GM15510 (cell line): ENCODE results near the gene ACP2.

Source experiments
- POLR2A ChIP-seq: IDR thresholded peaks from 3 replicates; pipeline ENCODE4 v1.6.1; 2011; ENCODE audit warnings: borderline replicate concordance; ENCODE audit not compliant: insufficient read length; ENCODE audit errors: extremely low read depth

ACP2 gene

DNA sequence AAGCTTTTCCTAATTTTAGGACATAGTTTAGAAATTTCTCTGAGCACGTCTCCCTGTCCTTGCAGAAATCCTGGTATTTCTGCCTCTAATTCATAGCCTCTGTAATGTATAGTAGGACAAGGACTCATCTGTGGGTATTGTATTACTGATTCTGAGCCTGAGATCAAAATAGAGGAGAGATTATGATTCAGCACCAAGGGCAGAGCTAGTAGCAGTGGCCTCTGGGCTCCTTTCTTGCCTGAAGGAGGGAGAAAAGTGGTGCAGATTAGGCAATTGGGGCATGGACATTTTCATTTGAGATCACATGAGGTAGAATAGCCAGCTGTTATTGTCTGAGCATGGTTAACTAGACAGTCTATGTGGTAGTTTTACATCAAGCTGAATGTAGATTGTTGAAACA lies 24.1 kb upstream of the ACP2 start:
- no peak for TF ChIP-seq POLR2A

DNA sequence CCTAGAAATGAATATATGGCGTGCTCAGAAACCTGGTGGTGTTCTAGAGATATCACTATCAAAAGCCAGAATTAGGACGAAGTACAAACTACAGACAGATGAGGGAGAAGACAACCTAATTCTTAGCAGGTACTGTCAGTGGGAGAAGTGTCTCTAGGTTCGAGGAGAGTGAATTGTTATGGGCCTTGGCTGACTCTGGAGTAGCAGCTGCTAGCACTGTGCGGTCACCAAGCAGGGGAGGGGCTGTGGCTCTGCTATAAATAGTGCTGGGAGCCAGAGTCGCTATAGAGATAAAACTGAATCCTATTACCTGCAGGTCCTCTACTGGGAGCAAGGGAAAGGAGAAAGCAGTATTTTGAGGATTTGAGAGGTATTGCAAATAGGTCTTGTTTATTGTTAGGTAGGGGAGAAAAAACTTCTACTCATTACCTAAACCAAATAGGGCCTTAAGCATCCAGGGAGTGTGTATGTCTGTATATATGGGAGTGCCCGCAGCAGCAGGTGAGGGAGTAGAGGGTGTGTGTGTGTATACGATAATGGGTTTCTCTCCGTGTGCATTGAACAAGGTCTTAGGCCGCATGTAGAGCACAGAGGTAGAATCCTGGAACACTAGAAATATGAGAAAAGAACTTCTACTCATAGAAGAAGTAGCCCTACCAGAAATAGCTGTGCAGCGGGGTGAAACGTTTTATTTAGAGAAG lies 23.5 kb upstream of the ACP2 start:
- TF ChIP-seq POLR2A, result no peak

DNA sequence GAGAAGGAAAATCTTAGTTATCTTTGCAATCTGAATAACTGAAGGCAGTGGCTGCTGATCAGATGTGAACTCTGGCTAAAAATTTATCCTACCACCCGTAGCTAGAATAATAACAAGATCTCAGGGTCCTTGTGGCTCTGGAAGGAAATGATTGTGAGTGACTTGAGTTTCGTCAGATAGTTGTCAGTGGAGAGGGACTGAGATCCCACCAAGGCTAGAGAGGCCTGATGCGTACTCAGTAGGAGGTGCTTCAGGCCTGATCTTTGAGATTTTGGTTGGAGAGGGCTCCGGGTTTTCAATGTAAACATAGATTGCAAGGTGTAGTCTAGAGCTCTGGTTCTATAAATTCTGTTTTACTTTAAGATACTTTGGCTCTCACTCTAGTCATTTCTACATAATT lies 22.7 kb upstream of the ACP2 start:
- no peak for TF ChIP-seq POLR2A

DNA sequence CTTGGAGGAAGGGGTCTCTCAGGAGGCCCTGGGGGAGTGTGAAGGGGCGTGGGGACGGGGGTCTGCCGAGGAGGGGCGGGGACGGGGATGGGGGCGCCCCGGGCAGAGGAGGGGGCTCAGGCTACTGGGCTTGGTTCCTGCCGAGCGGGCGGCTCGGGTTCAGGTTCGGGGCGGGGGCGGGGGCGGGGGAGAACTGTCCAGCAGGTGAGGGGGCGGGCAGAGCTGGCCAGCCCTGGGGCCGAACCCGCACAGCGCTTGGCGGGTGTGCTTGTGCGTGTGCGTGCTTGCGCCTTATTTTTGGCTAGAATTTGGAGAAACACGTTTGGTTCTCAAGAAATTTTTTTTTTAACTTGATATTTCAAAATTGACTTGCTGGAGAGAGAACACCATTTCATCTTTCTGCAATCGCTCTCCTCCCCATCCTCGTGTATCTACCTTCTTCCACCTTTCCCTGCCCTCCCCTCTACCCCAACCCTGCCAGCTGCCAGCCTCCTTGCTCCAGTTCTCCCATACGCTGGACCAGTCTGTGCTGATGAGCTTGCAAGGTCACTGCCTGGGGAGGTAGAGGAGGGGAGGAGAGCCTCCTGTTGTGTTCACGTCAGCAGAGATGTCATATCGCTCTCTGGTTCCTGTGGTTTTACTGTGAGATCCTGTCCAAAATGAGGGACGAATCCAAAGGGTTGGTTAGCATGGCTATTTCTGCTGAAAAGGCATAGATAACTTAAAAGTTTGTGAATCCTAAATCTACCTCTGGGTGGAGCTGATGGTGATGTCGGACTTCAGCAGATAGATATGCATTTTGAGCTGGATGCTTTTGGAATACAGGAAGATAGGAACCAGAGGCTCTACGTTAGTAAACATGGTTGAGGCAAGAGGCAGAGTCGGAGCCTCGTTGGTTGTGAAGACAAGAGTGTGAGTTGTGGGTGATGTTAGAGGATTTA lies 22.0 kb upstream of the ACP2 start:
- no peak for TF ChIP-seq POLR2A

DNA sequence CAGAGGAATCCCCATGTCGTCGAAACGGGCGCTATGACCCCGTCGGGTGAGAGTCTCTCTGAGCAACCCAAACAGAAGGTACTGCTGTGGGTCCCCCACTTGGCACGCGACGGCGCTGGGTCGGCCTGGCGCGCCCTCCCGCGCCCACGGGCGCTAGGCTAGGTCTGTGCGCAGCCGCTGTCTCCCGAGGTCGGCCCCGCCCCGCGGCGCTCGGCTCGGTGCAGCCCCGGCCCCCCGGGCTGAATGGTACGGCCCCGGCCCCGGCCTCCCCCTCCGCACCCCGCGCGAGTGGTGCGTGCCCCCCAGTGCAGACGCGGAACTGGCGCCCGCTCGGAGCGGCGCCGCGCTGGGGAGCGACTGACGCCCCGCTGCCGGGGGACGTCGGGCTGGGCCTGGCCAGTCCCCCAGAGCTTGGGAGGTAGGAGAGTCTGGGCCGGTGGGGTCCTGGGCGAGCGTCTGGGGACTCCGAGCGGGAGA lies 21.3 kb upstream of the ACP2 start, which contains the start of gene MADD:
TSS of gene MADD (plus strand) at position 305 of the 477 bp plus-strand sequence.
- peak; percentile 91 for TF ChIP-seq POLR2A

DNA sequence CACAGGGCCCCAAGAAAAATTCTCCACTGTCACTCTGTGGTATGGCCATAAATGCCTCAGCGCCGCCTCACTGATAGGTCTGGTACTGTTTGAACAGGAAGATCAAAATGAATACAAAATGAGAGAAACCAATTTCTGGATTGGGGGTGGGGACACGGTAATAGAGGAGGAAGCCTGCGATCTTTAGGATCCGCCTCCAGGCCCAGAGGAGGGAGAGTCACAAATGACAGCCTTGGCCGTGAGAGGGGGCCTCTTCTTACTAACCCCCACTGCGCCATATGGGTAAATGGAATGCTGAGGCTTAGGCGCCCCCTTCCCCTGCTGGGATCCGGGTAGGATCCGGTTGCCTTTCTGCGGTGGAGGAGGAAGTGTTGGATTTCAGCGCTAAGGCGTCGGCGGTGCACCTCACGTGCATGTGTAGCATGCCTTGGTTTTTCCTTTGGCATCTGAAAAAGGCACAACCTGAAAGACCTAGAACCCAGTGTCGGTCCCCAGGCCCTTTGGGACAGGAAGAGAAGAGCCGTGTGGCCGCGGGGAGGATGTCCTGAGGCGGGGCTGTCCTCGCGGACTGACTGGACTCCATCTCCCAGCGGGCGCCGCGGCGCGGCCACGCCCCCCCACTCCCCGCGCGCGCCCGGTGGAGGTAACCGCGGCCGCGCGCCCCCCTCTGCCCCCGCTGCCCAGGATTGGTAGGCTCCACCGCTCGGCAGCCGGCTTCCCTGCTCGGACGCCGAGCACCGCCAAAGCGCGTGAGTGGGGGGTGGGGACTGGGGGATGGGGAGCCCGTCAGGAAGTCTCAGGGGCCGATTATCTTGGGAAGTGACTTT lies 20.6 kb upstream of the ACP2 start:
- TF ChIP-seq POLR2A, result no peak

DNA sequence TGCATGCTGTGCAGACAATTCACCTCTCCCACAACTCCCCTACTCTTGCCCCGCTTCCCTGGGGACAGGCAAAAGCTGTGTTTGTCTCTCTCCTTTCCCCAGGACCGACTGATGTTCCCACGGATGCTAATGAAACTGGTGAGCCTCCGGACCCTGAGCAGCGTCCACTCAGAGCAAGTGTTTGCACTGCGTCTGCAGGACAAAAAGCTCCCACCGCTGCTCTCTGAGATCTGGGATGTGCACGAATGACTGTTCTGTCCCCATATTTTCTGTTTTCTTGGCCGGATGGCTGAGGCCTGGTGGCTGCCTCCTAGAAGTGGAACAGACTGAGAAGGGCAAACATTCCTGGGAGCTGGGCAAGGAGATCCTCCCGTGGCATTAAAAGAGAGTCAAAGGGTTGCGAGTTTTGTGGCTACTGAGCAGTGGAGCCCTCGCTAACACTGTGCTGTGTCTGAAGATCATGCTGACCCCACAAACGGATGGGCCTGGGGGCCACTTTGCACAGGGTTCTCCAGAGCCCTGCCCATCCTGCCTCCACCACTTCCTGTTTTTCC lies 19.9 kb upstream of the ACP2 start:
- TF ChIP-seq POLR2A, result no peak

DNA sequence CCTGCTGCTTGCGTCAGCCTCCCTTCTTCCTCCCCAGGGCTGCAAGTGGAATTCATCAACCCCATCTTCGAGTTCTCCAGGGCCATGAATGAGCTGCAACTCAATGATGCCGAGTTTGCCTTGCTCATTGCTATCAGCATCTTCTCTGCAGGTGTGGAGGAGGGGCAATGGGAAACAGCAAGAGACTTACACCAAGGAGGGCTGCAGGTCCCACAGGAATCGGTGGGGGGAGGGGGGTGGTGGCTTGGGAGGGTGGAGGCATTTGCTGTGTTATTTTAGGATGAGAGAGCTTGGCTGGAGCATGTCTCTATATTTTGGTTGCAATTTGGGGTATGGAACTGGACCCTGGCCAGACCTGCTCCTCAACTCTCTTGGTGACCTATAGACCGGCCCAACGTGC lies 19.3 kb upstream of the ACP2 start:
- TF ChIP-seq POLR2A, result no peak

DNA sequence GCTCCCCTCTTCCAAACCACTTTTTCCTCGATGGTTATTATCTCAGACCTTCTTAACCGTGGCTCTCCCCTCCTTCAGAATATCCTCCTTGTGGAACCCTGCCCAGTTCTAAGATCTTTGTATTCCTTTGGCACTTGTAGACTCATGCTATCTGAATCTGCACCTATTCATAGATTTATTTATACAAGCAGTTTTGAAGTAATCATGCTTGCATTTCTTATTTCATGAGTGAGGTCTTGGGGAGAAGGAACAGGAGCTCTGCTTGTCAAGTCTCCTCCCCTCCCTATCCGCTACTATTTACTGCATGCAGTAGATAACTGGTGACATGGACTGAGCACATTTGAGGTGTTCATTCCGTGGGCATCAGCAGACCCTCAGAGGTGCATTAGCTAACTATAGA lies 15.9 kb upstream of the ACP2 start:
- no peak for TF ChIP-seq POLR2A

DNA sequence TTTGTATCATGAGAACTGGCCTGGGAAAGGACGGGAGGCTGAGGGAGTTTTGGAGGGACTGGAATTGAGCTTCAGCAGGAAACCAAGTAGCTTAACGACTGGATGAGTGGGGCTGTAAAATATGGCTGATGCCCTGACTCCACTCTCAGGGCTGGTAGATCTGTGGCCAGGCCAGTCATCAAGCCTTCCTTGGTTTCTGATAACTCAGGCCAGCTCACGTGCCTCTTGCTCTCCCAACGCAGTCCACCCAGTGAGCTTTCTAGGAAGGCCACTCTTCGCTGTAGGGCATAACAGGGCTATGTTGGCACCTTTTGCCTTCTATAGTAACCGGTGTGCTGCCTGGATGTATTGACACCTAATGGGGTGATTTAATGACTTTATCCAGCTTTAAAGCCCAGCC lies 15.5 kb upstream of the ACP2 start:
- no peak for TF ChIP-seq POLR2A

DNA sequence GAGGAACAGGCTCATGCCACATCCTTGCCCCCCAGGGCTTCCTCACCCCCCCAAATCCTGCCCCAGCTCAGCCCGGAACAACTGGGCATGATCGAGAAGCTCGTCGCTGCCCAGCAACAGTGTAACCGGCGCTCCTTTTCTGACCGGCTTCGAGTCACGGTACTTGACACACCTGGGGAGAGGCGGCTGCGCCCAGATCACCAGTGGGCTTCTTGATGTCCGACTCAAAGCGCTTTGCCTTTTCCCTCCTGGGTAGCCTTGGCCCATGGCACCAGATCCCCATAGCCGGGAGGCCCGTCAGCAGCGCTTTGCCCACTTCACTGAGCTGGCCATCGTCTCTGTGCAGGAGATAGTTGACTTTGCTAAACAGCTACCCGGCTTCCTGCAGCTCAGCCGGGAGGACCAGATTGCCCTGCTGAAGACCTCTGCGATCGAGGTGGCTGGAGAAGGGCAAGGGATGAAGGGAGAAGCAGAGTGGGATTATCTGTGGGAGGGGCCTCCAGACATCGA lies 12.7 kb upstream of the ACP2 start:
- no peak for TF ChIP-seq POLR2A

DNA sequence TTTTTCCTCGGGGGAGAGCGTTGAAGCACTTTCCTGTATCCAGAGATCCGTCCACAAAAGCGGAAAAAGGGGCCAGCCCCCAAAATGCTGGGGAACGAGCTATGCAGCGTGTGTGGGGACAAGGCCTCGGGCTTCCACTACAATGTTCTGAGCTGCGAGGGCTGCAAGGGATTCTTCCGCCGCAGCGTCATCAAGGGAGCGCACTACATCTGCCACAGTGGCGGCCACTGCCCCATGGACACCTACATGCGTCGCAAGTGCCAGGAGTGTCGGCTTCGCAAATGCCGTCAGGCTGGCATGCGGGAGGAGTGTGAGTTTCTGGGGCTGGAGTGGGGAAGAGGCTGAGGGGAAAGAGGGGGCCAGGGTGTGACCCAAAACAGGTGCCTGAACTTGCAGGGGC lies 11.8 kb upstream of the ACP2 start:
- TF ChIP-seq POLR2A, result no peak

DNA sequence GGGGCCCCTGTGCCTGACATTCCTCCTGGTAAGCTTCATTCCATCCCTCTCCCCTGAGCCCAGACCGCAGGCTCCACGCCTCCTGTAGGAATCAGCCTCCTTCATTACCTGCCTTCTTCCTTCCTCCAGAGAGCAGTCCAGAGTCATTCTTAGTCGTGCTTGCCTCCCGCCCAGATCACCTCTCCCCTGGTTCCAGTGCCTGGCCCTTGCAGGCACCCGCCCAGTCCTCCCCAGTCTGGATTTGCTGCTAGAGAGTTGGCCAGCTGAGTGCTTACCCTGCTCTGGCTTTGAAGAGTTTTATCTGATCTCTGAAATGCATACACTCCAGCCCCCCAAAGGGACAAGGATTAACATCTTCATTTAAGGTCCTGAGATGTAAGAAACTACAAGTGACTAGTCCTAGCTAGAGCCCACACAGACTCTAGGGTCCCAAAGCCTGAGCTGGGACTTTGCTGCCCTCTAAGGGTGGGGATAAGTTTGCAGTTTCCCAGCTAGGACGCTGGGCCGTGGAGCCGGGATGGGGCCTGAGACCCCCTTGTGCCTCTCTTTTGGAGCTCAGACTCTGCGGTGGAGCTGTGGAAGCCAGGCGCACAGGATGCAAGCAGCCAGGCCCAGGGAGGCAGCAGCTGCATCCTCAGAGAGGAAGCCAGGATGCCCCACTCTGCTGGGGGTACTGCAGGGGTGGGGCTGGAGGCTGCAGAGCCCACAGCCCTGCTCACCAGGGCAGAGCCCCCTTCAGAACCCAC lies 10.8 kb upstream of the ACP2 start:
- TF ChIP-seq POLR2A, result no peak
